Measurements from ENCODE around the gene NUP210L.

DNA sequence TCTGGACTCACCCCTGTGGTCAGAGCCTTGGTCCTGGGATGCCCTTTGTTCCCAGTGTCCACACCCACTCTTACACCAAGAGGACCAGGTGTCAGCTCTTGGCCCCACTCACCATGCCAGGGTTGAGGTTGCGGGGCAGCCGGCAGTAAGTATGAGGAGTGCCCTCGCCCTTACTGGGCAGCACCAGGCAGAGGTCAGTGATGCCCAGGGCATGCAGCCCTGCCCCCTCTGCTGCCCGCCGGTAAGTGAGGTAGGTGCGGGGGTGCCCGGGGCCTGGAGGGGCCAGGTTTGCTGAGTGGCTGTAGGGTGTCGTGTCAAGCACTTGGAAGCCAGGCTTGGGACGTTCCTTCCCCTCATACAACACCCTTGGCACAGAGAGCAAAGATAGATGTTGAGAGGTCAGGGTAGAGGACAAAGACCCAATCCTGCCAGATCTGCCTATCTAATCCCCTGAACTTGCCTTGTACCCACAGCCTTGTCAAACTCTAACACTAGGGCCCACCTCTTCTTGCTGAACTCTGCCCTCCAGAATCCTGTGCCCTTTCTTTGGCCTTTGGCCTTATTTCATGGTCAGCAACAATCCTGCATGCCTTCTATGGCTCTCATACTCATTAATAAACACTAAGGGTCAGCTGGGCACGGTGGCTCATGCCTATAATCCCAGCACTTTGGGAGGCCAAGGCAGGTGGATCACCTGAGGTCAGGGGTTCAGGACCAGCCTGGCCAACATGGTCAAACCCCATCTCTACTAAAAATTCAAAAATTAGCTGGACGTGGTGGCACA, 211.9 kb downstream of the NUP210L start:
- no peak for TF ChIP-seq POLR2A (IDR thresholded peaks at IDR 0.05)
- TF ChIP-seq, protein P1, sequence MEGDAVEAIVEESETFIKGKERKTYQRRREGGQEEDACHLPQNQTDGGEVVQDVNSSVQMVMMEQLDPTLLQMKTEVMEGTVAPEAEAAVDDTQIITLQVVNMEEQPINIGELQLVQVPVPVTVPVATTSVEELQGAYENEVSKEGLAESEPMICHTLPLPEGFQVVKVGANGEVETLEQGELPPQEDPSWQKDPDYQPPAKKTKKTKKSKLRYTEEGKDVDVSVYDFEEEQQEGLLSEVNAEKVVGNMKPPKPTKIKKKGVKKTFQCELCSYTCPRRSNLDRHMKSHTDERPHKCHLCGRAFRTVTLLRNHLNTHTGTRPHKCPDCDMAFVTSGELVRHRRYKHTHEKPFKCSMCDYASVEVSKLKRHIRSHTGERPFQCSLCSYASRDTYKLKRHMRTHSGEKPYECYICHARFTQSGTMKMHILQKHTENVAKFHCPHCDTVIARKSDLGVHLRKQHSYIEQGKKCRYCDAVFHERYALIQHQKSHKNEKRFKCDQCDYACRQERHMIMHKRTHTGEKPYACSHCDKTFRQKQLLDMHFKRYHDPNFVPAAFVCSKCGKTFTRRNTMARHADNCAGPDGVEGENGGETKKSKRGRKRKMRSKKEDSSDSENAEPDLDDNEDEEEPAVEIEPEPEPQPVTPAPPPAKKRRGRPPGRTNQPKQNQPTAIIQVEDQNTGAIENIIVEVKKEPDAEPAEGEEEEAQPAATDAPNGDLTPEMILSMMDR (IDR thresholded peaks at IDR 0.05): no peak

Data from heart left ventricle (tissue), 13 donors.